Vagina (tissue), 2 donors: ENCODE data around the gene SS18L1. TPM values are rescaled to one million over a fixed set of nuclear protein-coding genes. Genes with fewer than 3 reads are reported as not detected.

ENCODE experiments used
- DNase-seq, 2 donors: peaks; one replicate each; pipeline ENCODE4 v3.0.0-alpha.2; 2017; ENCODE audit errors: extremely low spot score in 2 of 2
- H3K27ac ChIP-seq: fragments of 200-600 bp; sonication (generic); one replicate; pipeline ENCODE4 v1.5.1; 2019
- H3K27me3 ChIP-seq: fragments of 200-600 bp; sonication (generic); one replicate; pipeline ENCODE4 v1.5.1; 2019
- H3K36me3 ChIP-seq, 2 donors: fragments of 200-600 bp; sonication (generic); one replicate each; pipeline ENCODE4 v1.5.1; 2017 to 2019
- H3K4me1 ChIP-seq: fragments of 200-600 bp; sonication (generic); one replicate; pipeline ENCODE4 v1.5.1; 2019
- H3K4me3 ChIP-seq, 2 donors: fragments of 200-600 bp; sonication (generic); 1 replicate in 1 of 2; 2 replicates in 1 of 2; pipeline ENCODE4 v1.5.1; 2016 to 2019
- H3K9me3 ChIP-seq: fragments of 200-600 bp; sonication (generic); one replicate; pipeline ENCODE4 v1.5.1; 2019
- POLR2A ChIP-seq, 2 donors: fragments of 450-650 bp; IDR thresholded peaks; one replicate each; pipeline ENCODE4 v1.6.1; 2017; ENCODE audit warnings: antibody characterized with exemption in 2 of 2, mild to moderate bottlenecking in 2 of 2, moderate library complexity in 2 of 2
- POLR2AphosphoS5 ChIP-seq, 2 donors: sonication (generic); formaldehyde crosslinking; IDR thresholded peaks; one replicate each; pipeline ENCODE4 v1.9.0; 2017; ENCODE audit warnings: antibody characterized with exemption in 2 of 2, mild to moderate bottlenecking in 2 of 2, low read depth in 1 of 2; ENCODE audit not compliant: insufficient read depth in 1 of 2
- intact Hi-C: fragments of 100-400 bp; cut with DNase I; formaldehyde crosslinking; loops from one replicate; pipeline ENCODE4 v1.15.1; 2023
- total RNA-seq: library from RNA; depleted of rRNA; stranded (reverse); fragments of >200 nt; gene quantifications from one replicate; pipeline ENCODE4 v1.2.3, GENCODE V29; 2016
- TF ChIP-seq, protein P1 (sequence below), 3 experiments: fragments of 450-650 bp in 2 of 3; fragments of 200-600 bp in 1 of 3; sonication (generic) in 1 of 3; IDR thresholded peaks; one replicate each; pipeline ENCODE4 v1.5.1; 2017 to 2019; ENCODE audit warnings: antibody characterized with exemption in 3 of 3, mild to moderate bottlenecking in 2 of 3, moderate library complexity in 2 of 3

SS18L1 gene
- total RNA-seq, 1 donor from 2014 or later, result 25.3 TPM

- H3K27me3 ChIP-seq, result no peaks in the 10 kb centered on the region
- H3K36me3 ChIP-seq, result peaks cover 0 to 35% of the 10 kb centered on the region in 2 donors
- H3K4me3 ChIP-seq, result no peak overlapping the region
- intact Hi-C loops, result no loop called here
- TF ChIP-seq POLR2AphosphoS5 (IDR thresholded peaks at IDR 0.05; ENCODE audit: insufficient read depth in 1 of 2, low read depth in 1 of 2) (no peak), POLR2A (IDR thresholded peaks at IDR 0.05) (no peak)
- TF ChIP-seq, protein P1, sequence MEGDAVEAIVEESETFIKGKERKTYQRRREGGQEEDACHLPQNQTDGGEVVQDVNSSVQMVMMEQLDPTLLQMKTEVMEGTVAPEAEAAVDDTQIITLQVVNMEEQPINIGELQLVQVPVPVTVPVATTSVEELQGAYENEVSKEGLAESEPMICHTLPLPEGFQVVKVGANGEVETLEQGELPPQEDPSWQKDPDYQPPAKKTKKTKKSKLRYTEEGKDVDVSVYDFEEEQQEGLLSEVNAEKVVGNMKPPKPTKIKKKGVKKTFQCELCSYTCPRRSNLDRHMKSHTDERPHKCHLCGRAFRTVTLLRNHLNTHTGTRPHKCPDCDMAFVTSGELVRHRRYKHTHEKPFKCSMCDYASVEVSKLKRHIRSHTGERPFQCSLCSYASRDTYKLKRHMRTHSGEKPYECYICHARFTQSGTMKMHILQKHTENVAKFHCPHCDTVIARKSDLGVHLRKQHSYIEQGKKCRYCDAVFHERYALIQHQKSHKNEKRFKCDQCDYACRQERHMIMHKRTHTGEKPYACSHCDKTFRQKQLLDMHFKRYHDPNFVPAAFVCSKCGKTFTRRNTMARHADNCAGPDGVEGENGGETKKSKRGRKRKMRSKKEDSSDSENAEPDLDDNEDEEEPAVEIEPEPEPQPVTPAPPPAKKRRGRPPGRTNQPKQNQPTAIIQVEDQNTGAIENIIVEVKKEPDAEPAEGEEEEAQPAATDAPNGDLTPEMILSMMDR (IDR thresholded peaks at IDR 0.05), result no peak
- no peak overlapping the region for H3K27ac ChIP-seq
- no peaks in the 10 kb centered on the region for H3K4me1 ChIP-seq
- H3K9me3 ChIP-seq, result no peaks in the 10 kb centered on the region
- DNase-seq, result no peak
Observed at GRCh38 chr20:62168061-62168460, 24.5 kb downstream of the SS18L1 start.

DNA sequence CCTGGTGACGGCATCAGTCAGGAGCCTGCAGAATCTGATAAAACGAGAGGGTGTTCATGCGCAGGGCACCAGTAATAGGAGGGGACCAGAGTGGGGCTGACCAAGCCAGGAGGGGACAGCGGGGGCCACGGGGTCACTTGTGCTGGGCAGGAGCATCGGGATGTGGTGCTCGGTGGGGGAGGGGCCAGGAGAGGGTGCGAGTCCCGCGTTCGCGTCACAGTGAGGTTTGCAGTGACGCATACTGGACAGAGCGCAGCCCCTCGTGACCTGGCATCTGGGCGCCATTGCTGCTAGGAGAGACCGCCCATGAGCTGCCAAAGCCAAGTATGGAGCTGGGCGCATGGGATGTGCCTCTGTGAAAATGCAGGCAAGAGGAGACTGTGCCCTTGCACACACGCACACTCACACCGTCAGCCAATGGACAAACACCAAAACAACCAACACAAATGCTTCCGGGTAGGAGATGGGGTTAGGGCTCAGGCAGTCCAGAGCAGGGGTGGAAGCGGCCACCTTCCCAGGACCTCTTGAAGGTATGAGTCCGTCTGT lies 25.4 kb downstream of the SS18L1 start:
- H3K27ac ChIP-seq, result no peak overlapping the region
- no peak overlapping the region for H3K4me3 ChIP-seq
- intact Hi-C loops, result no loop called here
- H3K9me3 ChIP-seq, result no peaks in the 10 kb centered on the region
- TF ChIP-seq POLR2AphosphoS5 (IDR thresholded peaks at IDR 0.05; ENCODE audit: insufficient read depth in 1 of 2, low read depth in 1 of 2) (no peak), POLR2A (IDR thresholded peaks at IDR 0.05) (no peak)
- TF ChIP-seq, protein P1 (IDR thresholded peaks at IDR 0.05), result no peak
- no peaks in the 10 kb centered on the region for H3K4me1 ChIP-seq
- no peak for DNase-seq
- no peaks in the 10 kb centered on the region for H3K27me3 ChIP-seq
- H3K36me3 ChIP-seq, result peaks cover 0 to 34% of the 10 kb centered on the region in 2 donors

DNA sequence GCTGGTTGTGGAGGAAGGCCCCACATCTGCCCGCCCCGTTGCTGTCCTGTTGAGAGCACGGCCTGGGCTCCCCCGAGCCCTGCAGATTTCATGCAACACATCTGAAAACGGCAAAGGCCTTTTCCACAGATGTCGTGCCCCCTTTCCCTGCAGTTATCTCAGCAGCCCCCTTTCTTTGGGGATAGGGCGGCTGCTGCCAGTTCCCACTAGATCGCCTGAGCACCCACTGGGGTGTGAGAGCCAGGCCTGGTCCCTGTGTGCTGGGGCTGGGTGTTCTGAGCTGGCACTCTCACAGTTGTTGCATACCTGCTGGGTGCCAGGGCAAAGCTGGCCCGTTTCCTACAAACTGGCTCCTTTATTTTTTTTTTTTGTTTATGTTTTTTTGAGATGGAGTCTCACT lies 27.0 kb downstream of the SS18L1 start:
- Histone ChIP-seq H3K27me3 (no peaks in the 10 kb centered on the region), H3K36me3 (peaks cover 0 to 21% of the 10 kb centered on the region in 2 donors), H3K4me3 (no peak overlapping the region), H3K27ac (no peak overlapping the region), H3K4me1 (no peaks in the 10 kb centered on the region), H3K9me3 (no peaks in the 10 kb centered on the region)
- DNase-seq, result no peak
- TF ChIP-seq POLR2A (IDR thresholded peaks at IDR 0.05), result no peak
- TF ChIP-seq, protein P1 (IDR thresholded peaks at IDR 0.05), result no peak
- no peak for TF ChIP-seq POLR2AphosphoS5 (IDR thresholded peaks at IDR 0.05; ENCODE audit: insufficient read depth in 1 of 2, low read depth in 1 of 2)
- intact Hi-C loops, result no loop called here

DNA sequence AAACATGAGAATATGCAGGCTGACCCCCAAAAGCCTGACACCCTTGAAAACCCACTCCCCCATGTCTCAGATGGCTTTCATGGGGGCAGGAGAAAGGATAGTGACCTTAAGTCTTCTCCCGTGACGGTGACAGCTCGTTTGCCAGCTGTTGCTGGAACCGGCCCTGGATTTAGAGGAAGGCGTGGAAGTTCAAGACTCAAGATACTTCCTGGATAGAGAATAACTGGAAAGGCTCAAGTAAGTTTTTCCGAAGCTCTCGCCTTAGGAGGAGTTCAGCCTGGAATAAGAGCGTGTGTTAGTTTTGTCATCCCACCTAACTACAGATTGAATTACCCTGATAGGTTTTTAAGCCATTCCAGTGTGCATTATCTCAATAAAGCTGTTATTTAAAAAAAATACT lies 27.7 kb downstream of the SS18L1 start:
- TF ChIP-seq, protein P1 (IDR thresholded peaks at IDR 0.05), result no peak
- TF ChIP-seq POLR2AphosphoS5 (IDR thresholded peaks at IDR 0.05; ENCODE audit: insufficient read depth in 1 of 2, low read depth in 1 of 2) (no peak), POLR2A (IDR thresholded peaks at IDR 0.05) (no peak)
- H3K4me1 ChIP-seq, result no peaks in the 10 kb centered on the region
- intact Hi-C loops, result no loop called here
- H3K36me3 ChIP-seq, result peaks cover 0 to 14% of the 10 kb centered on the region in 2 donors
- H3K9me3 ChIP-seq, result no peaks in the 10 kb centered on the region
- DNase-seq, result no peak
- no peak overlapping the region for H3K4me3 ChIP-seq
- H3K27me3 ChIP-seq, result no peaks in the 10 kb centered on the region
- H3K27ac ChIP-seq, result no peak overlapping the region

- Histone ChIP-seq H3K4me3 (no peak overlapping the region), H3K27ac (no peak overlapping the region), H3K27me3 (no peaks in the 10 kb centered on the region), H3K4me1 (no peaks in the 10 kb centered on the region), H3K36me3 (peaks cover 0 to 11% of the 10 kb centered on the region in 2 donors), H3K9me3 (no peaks in the 10 kb centered on the region)
- TF ChIP-seq, protein P1 (IDR thresholded peaks at IDR 0.05), result no peak
- TF ChIP-seq POLR2A (IDR thresholded peaks at IDR 0.05) (no peak), POLR2AphosphoS5 (IDR thresholded peaks at IDR 0.05; ENCODE audit: insufficient read depth in 1 of 2, low read depth in 1 of 2) (no peak)
- intact Hi-C loops, result no loop called here
- DNase-seq, result no peak
Observed at GRCh38 chr20:62172666-62173065, 29.1 kb downstream of the SS18L1 start.
